Activated CD8-positive, alpha-beta T cell treated with anti-CD3 and anti-CD28 coated beads for 36 hours (primary cell): Measurements from ENCODE around the gene ERAS. TPM values are rescaled to one million over a fixed set of nuclear protein-coding genes. Genes with fewer than 3 reads are reported as not detected.

Source experiments
- ATAC-seq: fragments of 200-7000 bp; cut with Tn5 transposase; one replicate; pipeline ENCODE4 v1.10.0; 2021; ENCODE audit warnings: mild to moderate bottlenecking, moderate library complexity
- CTCF ChIA-PET: fragments of 350-600 bp; sonication (Branson Sonifier 250); formaldehyde crosslinking; loops from one replicate; lab custom pipeline; 2021; ENCODE audit warnings: antibody characterized with exemption; lab: Charles Lee
- POLR2A ChIA-PET: fragments of 350-600 bp; sonication (Branson Sonifier 250); formaldehyde crosslinking; loops from one replicate; lab custom pipeline; 2021; ENCODE audit warnings: antibody characterized with exemption; lab: Charles Lee
- DNase-seq: peaks from one replicate; pipeline ENCODE4 v3.0.0-alpha.2; 2020
- H3K27ac Mint-ChIP-seq: one replicate; pipeline ENCODE4 v1.8.0; 2021; ENCODE audit warnings: mild to moderate bottlenecking, mixed read lengths
- H3K27me3 Mint-ChIP-seq: one replicate; pipeline ENCODE4 v1.8.0; 2021; ENCODE audit warnings: mixed read lengths
- H3K36me3 Mint-ChIP-seq: one replicate; pipeline ENCODE4 v1.8.0; 2021; ENCODE audit warnings: low read depth, mixed read lengths
- H3K4me1 Mint-ChIP-seq: one replicate; pipeline ENCODE4 v1.8.0; 2021; ENCODE audit warnings: low read depth, mixed read lengths
- H3K4me3 Mint-ChIP-seq: one replicate; pipeline ENCODE4 v1.8.0; 2021; ENCODE audit warnings: mild to moderate bottlenecking, moderate library complexity, mixed read lengths
- H3K9me3 Mint-ChIP-seq: one replicate; pipeline ENCODE4 v1.8.0; 2021; ENCODE audit warnings: mixed read lengths
- CTCF ChIP-seq: fragments of 200-600 bp; IDR thresholded peaks from one replicate; pipeline ENCODE4 v1.8.0; 2022; ENCODE audit warnings: antibody characterized with exemption, mild to moderate bottlenecking
- intact Hi-C: fragments of 100-400 bp; cut with micrococcal nuclease; formaldehyde crosslinking; loops from one replicate; pipeline ENCODE4 v1.10.0; 2022
- total RNA-seq, 2 experiments: library from RNA; stranded (reverse); gene quantifications; one replicate each; pipeline ENCODE4 v1.2.3, GENCODE V29; 2021

The ERAS gene
- total RNA-seq, 2 experiments from 2014 or later, result not detected

GRCh38 chrX:48823053-48823452, 3.3 kb upstream of the ERAS start:
- peaks cover 24% of the 10 kb centered on the region for H3K36me3 Mint-ChIP-seq
- DNase-seq, result no peak
- peaks cover 6% of the 10 kb centered on the region for H3K4me1 Mint-ChIP-seq
- TF ChIP-seq CTCF, result no peak
- no peak overlapping the region for H3K27ac Mint-ChIP-seq
- intact Hi-C loops, result no loop called here
- ChIA-PET POLR2A (interaction anchor here (0.5 kb wide), 1 partner anchor 302 kb away, joined by 3 read pairs; the partner anchor contains the start of gene EBP), CTCF (no interaction called here)
- peaks cover 8% of the 10 kb centered on the region for H3K27me3 Mint-ChIP-seq
- no peak for ATAC-seq
- H3K4me3 Mint-ChIP-seq, result no peak overlapping the region
- no peaks in the 10 kb centered on the region for H3K9me3 Mint-ChIP-seq

GRCh38 chrX:48824066-48824465, 2.2 kb upstream of the ERAS start:
- intact Hi-C loops, result no loop called here
- ChIA-PET CTCF (no interaction called here), POLR2A (no interaction called here)
- ATAC-seq (no peak), DNase-seq (no peak)
- no peak overlapping the region for H3K27ac Mint-ChIP-seq
- no peak overlapping the region for H3K4me3 Mint-ChIP-seq
- H3K27me3 Mint-ChIP-seq, result peaks cover 14% of the 10 kb centered on the region
- no peaks in the 10 kb centered on the region for H3K9me3 Mint-ChIP-seq
- H3K36me3 Mint-ChIP-seq, result peaks cover 24% of the 10 kb centered on the region
- no peak for TF ChIP-seq CTCF
- H3K4me1 Mint-ChIP-seq, result peaks cover 6% of the 10 kb centered on the region

GRCh38 chrX:48826876-48827653, 752 bp downstream of the ERAS start:
- ChIA-PET CTCF (no interaction called here), POLR2A (no interaction called here)
- no peak for DNase-seq
- H3K9me3 Mint-ChIP-seq, result no peaks in the 10 kb centered on the region
- peaks cover 6% of the 10 kb centered on the region for H3K4me1 Mint-ChIP-seq
- no peak for TF ChIP-seq CTCF
- no peak for ATAC-seq
- peaks cover 23% of the 10 kb centered on the region for H3K36me3 Mint-ChIP-seq
- peaks cover 23% of the 10 kb centered on the region for H3K27me3 Mint-ChIP-seq
- intact Hi-C loops, result no loop called here
- no peak overlapping the region for H3K27ac Mint-ChIP-seq
- peak overlapping the region; percentile 52 for H3K4me3 Mint-ChIP-seq

- peaks cover 28% of the 10 kb centered on the region for H3K27me3 Mint-ChIP-seq
- peak overlapping the region; percentile 52 for H3K4me3 Mint-ChIP-seq
- ATAC-seq (no peak), DNase-seq (no peak)
- ChIA-PET CTCF (no interaction called here), POLR2A (no interaction called here)
- H3K36me3 Mint-ChIP-seq, result peaks cover 23% of the 10 kb centered on the region
- no peak overlapping the region for H3K27ac Mint-ChIP-seq
- TF ChIP-seq CTCF, result no peak
- H3K4me1 Mint-ChIP-seq, result peaks cover 6% of the 10 kb centered on the region
- no peaks in the 10 kb centered on the region for H3K9me3 Mint-ChIP-seq
- intact Hi-C loops, result no loop called here
These were observed 1.3 kb downstream of the ERAS start for GRCh38 chrX:48827654-48827968.

DNA sequence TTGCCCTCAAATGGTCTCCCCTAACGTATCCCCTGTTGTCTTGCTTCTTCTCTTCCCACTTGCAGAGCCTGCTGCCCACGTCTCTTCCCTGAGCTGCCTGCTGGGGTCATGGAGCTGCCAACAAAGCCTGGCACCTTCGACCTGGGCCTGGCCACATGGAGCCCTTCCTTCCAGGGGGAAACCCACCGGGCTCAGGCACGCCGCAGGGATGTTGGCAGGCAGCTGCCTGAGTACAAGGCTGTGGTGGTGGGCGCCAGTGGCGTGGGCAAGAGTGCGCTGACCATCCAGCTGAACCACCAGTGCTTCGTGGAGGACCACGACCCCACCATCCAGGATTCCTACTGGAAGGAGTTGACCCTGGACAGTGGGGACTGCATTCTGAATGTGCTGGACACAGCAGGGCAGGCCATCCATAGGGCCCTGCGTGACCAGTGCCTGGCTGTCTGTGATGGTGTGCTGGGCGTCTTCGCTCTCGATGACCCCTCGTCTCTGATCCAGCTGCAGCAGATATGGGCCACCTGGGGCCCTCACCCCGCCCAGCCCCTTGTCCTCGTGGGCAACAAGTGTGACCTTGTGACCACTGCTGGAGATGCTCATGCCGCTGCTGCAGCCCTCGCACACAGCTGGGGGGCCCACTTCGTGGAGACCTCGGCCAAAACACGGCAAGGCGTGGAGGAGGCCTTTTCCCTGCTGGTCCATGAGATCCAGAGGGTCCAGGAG, 2.9 kb downstream of the ERAS start:
- ChIA-PET CTCF (no interaction called here), POLR2A (no interaction called here)
- Mint-ChIP-seq H3K27ac (no peak overlapping the region), H3K4me3 (no peak overlapping the region), H3K36me3 (peaks cover 16% of the 10 kb centered on the region), H3K9me3 (no peaks in the 10 kb centered on the region), H3K27me3 (peaks cover 43% of the 10 kb centered on the region), H3K4me1 (peaks cover 11% of the 10 kb centered on the region)
- intact Hi-C loops, result no loop called here
- DNase-seq (no peak), ATAC-seq (no peak)
- no peak for TF ChIP-seq CTCF
